Astrocyte of the spinal cord (primary cell): Measurements from ENCODE around the gene COG5.

Source experiments
- DNase-seq: peaks from one replicate; pipeline ENCODE4 v3.0.0; 2011; ENCODE audit warnings: low read depth, low spot score
- H3K4me3 ChIP-seq: 2 replicates; pipeline ENCODE4 v1.5.1; 2011; ENCODE audit warnings: low read depth, mild to moderate bottlenecking, low read length, moderate library complexity
- CTCF ChIP-seq: IDR thresholded peaks from 2 replicates; pipeline ENCODE4 v1.5.1; 2012; ENCODE audit warnings: low read depth, mild to moderate bottlenecking, low read length, inconsistent platforms
- in situ Hi-C: cut with HindIII; loops from 2 replicates; pipeline ENCODE4 v1.10.0; 2017; ENCODE audit warnings: low sequenced_read_pairs

Gene COG5

GRCh38 chr7:107502797-107503196, 60.9 kb downstream of the COG5 start:
- H3K4me3 ChIP-seq, result no peak overlapping the region
- no peak for DNase-seq
- in situ Hi-C loops, result no loop called here
- no peak for TF ChIP-seq CTCF

- in situ Hi-C loops, result no loop called here
- no peak for DNase-seq
- no peak for TF ChIP-seq CTCF
Measured at GRCh38 chr7:107502154-107502553, 61.6 kb downstream of the COG5 start.

GRCh38 chr7:107501593-107501992, 62.1 kb downstream of the COG5 start:
- peak; percentile 37 for TF ChIP-seq CTCF
- no peak overlapping the region for H3K4me3 ChIP-seq
- DNase-seq, result peak; percentile 8
- in situ Hi-C loops, result no loop called here

More at GRCh38 chr7:107502154-107502553, 61.6 kb downstream of the COG5 start:
- H3K4me3 ChIP-seq, result no peak overlapping the region

GRCh38 chr7:107499731-107500130, 64.0 kb downstream of the COG5 start:
- TF ChIP-seq CTCF, result no peak
- H3K4me3 ChIP-seq, result no peak overlapping the region
- in situ Hi-C loops, result no loop called here
- DNase-seq, result no peak

- no peak for DNase-seq
- TF ChIP-seq CTCF, result no peak
- H3K4me3 ChIP-seq, result no peak overlapping the region
- in situ Hi-C loops, result no loop called here
Measured at GRCh38 chr7:107495516-107495915, 68.2 kb downstream of the COG5 start.

GRCh38 chr7:107494884-107495283, 68.8 kb downstream of the COG5 start:
- no peak for DNase-seq
- in situ Hi-C loops, result no loop called here
- no peak for TF ChIP-seq CTCF

GRCh38 chr7:107494315-107494751, 69.4 kb downstream of the COG5 start:
- no peak for TF ChIP-seq CTCF
- no peak for DNase-seq
- in situ Hi-C loops, result no loop called here
- H3K4me3 ChIP-seq, result no peak overlapping the region

More at GRCh38 chr7:107494884-107495283, 68.8 kb downstream of the COG5 start:
- H3K4me3 ChIP-seq, result no peak overlapping the region
